Upper lobe of left lung (tissue), 4 donors: ENCODE measurements around the gene COL9A3.

ENCODE experiments used
- EP300 ChIP-seq, 4 donors: sonication (generic); formaldehyde crosslinking; IDR thresholded peaks; one replicate each; pipeline ENCODE4 v1.5.1; 2017; ENCODE audit warnings: antibody characterized with exemption in 4 of 4, control low read depth in 2 of 4
- POLR2A ChIP-seq, 4 donors: fragments of 450-650 bp; IDR thresholded peaks; one replicate each; pipeline ENCODE4 v1.5.1; 2016 to 2017; ENCODE audit warnings: antibody characterized with exemption in 4 of 4, mild to moderate bottlenecking in 2 of 4
- TF ChIP-seq, protein P1 (sequence below), 6 experiments: fragments of 450-650 bp in 4 of 6; fragments of 200-600 bp in 2 of 6; sonication (generic) in 2 of 6; IDR thresholded peaks; one replicate each; pipeline ENCODE4 v1.5.1; 2016 to 2019; ENCODE audit warnings: antibody characterized with exemption in 6 of 6

DNA sequence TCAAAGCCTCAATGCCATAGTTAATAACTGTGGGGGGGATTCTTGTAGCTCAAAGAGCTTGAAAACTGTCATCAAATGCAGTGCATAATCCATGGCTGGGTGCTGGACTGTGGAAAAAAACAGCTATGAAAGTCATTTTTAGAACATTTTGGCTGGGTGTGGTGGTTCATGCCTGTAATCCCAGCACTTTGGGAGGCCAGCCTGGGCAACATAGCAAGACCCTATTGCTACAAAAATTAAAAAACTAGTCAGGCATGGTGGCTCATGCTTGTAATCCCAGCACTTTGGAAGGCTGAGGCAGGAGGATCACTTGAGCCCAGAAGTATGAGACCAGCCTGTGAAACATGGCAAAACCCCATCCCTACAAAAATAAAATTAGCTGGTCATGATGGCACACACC is 32.6 kb downstream of the COL9A3 start:
- TF ChIP-seq, protein P1, sequence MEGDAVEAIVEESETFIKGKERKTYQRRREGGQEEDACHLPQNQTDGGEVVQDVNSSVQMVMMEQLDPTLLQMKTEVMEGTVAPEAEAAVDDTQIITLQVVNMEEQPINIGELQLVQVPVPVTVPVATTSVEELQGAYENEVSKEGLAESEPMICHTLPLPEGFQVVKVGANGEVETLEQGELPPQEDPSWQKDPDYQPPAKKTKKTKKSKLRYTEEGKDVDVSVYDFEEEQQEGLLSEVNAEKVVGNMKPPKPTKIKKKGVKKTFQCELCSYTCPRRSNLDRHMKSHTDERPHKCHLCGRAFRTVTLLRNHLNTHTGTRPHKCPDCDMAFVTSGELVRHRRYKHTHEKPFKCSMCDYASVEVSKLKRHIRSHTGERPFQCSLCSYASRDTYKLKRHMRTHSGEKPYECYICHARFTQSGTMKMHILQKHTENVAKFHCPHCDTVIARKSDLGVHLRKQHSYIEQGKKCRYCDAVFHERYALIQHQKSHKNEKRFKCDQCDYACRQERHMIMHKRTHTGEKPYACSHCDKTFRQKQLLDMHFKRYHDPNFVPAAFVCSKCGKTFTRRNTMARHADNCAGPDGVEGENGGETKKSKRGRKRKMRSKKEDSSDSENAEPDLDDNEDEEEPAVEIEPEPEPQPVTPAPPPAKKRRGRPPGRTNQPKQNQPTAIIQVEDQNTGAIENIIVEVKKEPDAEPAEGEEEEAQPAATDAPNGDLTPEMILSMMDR (IDR thresholded peaks at IDR 0.05) = no peak
- TF ChIP-seq POLR2A (IDR thresholded peaks at IDR 0.05) = no peak
- no peak for TF ChIP-seq EP300 (IDR thresholded peaks at IDR 0.05)
